IPS DF 6.9 (cell line): Measurements from ENCODE around the gene IKBKG.
"Not testable (repeated sequence)": the region's sequence is repeated elsewhere in the genome, so short reads cannot be mapped to it uniquely, and the experiment has no call there.

Experiments used
- DNase-seq: peaks from one replicate; pipeline ENCODE4 v3.0.0-alpha.2; 2013; ENCODE audit warnings: low read depth, low spot score
- H3K27ac ChIP-seq: one replicate; pipeline ENCODE4 v1.5.1; 2013; ENCODE audit warnings: low read length, control low read depth
- H3K27me3 ChIP-seq: 2 replicates; pipeline ENCODE4 v1.6.1; 2013; ENCODE audit warnings: mild to moderate bottlenecking, low read length; ENCODE audit not compliant: control insufficient read depth, insufficient read depth
- H3K36me3 ChIP-seq: 2 replicates; pipeline ENCODE4 v1.6.1; 2013; ENCODE audit warnings: low read length; ENCODE audit not compliant: control insufficient read depth, insufficient read depth
- H3K4me1 ChIP-seq: 2 replicates; pipeline ENCODE4 v1.6.1; 2013; ENCODE audit warnings: low read length; ENCODE audit not compliant: control insufficient read depth, insufficient read depth
- H3K4me3 ChIP-seq: 2 replicates; pipeline ENCODE4 v1.5.1; 2013; ENCODE audit warnings: mild to moderate bottlenecking, low read length
- H3K9me3 ChIP-seq: 2 replicates; pipeline ENCODE4 v1.6.1; 2013; ENCODE audit warnings: low read length, inconsistent platforms; ENCODE audit not compliant: control insufficient read depth, insufficient read depth
- WGBS: extraction: QIAGEN DNeasy Blood & Tissue Kit; methylation state at CpG from one replicate; pipeline ENCODE4 v1.1.7; 2013; ENCODE audit warnings: mixed read lengths, missing lambda C conversion rate; ENCODE audit not compliant: insufficient read length, insufficient coverage; 5-methylcytosine and 5-hydroxymethylcytosine counted together

Gene IKBKG

DNA sequence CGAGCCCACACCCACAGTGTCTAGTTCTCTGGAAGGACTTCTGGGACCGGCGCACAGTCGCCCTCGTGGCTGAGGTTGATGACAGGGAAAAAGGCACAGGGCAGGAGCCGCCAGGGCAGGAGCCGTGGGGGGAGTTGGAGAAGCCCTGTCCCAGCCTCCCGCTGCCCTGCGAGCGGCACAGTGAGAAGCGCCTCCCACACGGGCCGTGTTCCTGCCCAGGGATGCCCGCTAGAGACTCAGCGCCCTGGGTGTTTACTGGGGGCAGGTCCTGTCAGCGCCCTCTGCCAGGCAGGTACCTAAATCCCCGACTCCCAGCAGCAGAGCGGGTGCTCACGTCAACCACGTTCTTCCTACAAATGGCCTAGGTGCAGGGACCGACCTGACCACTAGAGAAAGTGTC lies 11.5 kb downstream of the IKBKG start:
- not testable (repeated sequence) for H3K36me3 ChIP-seq, H3K27me3 ChIP-seq, H3K9me3 ChIP-seq, DNase-seq, H3K4me1 ChIP-seq, H3K4me3 ChIP-seq, H3K27ac ChIP-seq
- no CpG with 5 or more reads among the region's 21 CpGs for WGBS

DNA sequence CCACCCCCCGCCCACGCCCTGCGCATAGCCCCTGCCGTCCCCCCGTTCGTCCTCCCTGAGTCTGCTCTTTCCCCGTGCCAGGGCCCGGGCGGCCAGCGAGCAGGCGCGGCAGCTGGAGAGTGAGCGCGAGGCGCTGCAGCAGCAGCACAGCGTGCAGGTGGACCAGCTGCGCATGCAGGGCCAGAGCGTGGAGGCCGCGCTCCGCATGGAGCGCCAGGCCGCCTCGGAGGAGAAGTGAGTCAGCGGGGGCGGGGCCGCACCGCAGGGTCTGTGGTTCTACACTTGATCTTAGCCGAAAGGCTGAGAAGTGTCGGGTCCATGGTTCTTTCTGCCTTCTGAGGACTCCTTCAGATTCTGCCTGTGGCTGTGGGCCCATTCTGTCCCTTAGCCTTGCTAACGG lies 12.9 kb downstream of the IKBKG start:
- no CpG with 5 or more reads among the region's 31 CpGs for WGBS
- H3K27me3 ChIP-seq, H3K9me3 ChIP-seq, H3K4me3 ChIP-seq, H3K36me3 ChIP-seq, H3K4me1 ChIP-seq, DNase-seq, H3K27ac ChIP-seq: not testable (repeated sequence)

DNA sequence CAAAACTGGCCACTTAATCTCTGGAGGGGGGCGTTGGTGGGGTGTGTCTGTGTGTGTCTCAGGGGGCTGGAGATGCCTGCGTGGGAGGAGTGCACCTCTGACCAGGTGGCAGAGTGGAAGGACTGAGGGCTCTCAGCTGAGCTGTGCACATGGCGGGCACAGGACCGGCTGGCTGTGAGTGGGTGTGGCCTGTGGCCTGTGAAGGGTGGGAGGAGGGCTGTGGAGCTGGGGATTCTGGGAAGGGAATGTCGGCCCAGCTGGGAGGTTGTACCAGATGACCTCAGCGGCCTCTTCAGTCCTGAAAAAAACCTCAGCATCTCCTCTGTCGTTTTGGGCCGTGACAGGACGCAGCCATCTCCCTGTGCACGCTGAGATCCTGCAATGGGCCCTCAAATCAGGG lies 14.9 kb downstream of the IKBKG start:
- not testable (repeated sequence) for H3K27ac ChIP-seq, DNase-seq, H3K4me1 ChIP-seq, H3K27me3 ChIP-seq, H3K4me3 ChIP-seq, H3K9me3 ChIP-seq, H3K36me3 ChIP-seq
- WGBS: no CpG with 5 or more reads among the region's 10 CpGs

DNA sequence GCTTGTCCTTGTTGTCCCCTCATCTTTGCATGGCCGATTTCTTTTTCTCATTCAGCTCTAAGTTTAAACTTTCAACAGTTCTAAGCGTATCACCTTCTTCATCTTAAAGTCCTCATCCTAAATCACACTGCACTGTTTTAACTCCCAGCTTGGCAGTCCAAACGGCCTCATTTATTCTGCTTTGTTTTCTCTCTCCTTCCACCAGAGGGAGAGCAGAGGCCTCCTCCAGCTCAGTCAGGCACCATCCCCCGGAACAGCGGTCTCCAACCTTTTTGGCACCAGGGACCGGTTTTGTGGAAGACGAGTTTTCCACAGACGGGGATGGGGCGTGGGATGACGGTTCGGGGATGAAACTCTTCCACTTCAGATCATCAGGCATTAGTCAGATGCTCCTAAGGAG lies 22.9 kb downstream of the IKBKG start:
- not testable (repeated sequence) for H3K36me3 ChIP-seq, DNase-seq, H3K4me1 ChIP-seq, H3K9me3 ChIP-seq, H3K4me3 ChIP-seq, H3K27ac ChIP-seq, H3K27me3 ChIP-seq
- no CpG with 5 or more reads among the region's 11 CpGs for WGBS

DNA sequence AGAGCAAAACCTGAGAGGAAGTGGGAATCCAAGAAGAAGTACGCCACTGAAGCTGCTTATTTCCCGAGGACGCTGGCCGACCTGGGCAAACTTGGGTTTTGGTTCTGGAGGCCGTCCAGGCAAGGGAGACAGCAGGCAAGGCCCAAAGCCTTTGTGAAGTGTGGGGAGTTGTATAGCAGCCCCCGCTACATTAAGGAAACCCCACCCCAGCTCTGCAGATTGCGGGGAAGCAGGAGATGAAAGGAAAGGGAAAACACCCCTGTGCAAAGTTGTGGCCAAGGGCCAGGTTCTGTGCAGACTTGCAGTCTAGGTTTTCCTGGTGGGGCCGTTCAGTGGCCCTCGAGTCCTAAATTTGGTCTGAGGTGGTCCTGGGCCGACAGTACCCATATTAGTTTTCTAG lies 25.6 kb downstream of the IKBKG start:
- not testable (repeated sequence) for DNase-seq, H3K27ac ChIP-seq, H3K4me1 ChIP-seq, H3K36me3 ChIP-seq, H3K27me3 ChIP-seq, H3K9me3 ChIP-seq, H3K4me3 ChIP-seq
- no CpG with 5 or more reads among the region's 10 CpGs for WGBS

DNA sequence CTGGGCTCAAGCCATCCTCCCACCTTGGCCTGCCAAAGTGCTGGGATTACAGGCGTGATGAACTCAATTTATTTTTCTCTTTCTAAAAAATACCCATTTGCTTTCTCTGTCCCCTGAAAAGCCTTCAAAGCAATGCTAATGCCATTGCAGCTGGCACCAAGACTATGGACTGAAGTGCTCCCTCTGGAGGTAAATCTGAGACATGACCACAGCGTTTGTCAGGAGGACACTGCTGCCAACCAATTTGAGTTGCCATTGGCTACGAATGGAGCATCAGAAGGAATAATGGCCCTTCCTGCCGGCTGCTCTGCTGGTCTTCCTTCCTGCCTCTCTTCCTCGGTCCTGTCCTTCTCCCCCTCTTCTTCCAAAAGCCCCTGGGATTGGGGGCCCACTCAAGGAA lies 27.7 kb downstream of the IKBKG start:
- not testable (repeated sequence) for DNase-seq, H3K4me3 ChIP-seq, H3K9me3 ChIP-seq, H3K4me1 ChIP-seq, H3K27me3 ChIP-seq, H3K36me3 ChIP-seq, H3K27ac ChIP-seq
- no CpG with 5 or more reads among the region's 5 CpGs for WGBS

DNA sequence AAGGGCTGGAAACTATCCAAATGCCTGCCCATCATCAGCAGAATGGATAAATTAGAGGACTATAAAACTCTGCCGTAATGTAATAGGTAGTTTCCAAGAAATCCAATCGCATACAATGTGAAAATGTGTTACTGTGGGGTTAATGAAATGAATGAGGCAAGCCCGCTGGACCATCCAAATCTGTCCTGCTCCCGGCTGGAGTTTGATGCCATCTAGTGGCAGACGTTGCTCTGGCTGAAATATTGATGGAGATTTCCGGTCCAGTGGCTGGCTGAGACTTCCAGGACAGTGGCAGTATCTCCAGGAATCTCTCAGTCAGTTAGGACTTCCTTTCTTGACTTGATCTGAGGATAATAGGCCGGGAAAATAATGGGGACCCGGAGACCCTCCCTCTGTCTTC lies 35.6 kb downstream of the IKBKG start:
- not testable (repeated sequence) for H3K27ac ChIP-seq, H3K9me3 ChIP-seq, H3K27me3 ChIP-seq, H3K4me3 ChIP-seq, H3K36me3 ChIP-seq, DNase-seq, H3K4me1 ChIP-seq
- no CpG with 5 or more reads among the region's 8 CpGs for WGBS

DNA sequence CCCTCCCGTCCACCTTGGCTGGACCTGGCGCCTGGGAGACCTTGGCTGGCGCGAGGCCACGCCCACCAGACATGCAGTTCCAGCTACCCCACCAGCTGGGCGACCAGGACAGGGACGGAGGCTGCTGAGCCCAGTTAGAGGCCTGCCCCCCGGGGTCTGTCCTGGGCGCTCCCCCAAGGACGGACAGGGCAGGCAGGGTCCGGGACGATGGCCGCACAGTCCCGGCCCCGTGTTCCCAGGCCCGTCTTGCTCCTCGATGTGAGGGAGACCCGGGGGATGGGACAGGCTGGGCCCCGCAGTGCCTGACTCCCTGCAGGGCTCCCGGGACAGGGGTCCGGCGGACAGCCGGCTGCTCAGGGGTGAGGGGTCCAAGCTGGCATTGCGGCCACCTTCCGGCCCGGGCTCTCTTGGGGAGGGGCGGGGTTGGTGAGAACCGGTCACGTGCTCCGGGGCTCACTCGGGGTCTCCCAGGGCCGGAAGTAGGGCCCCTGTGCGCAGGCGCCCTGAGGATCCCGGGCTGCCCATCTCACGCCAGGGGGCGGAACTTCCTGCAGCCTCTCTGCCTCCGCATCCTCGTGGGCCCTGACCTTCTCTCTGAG lies 37.3 kb downstream of the IKBKG start, which contains the start of gene CTAG1A:
Gene CTAG1A, plus strand, starts transcription at position 549 of the 599 bp plus-strand sequence. CDS start 74 bp downstream, outside the sequence.
- H3K36me3 ChIP-seq, H3K27me3 ChIP-seq, H3K27ac ChIP-seq, DNase-seq, H3K4me3 ChIP-seq, H3K9me3 ChIP-seq, H3K4me1 ChIP-seq: not testable (repeated sequence)
- no CpG with 5 or more reads among the region's 39 CpGs for WGBS

DNA sequence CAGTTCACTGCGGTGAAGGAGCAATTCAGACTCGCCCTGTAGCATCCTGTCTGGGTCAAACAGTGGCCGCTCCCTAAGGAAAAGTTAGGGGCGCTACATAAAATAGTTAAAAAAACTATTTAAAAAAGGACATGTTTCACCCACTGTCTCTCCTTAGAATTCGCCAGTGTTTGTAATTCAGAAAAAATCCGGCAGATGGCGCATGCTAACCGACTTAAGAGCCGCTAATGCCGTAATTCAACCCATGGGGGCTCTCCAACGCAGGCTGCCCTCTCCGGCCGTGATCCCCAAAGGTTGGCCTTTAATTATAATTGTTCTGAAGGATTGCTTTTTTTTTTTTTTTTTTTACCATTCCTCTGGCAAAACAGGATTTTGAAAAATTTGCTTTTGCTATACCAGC lies 43.0 kb downstream of the IKBKG start:
- not testable (repeated sequence) for H3K36me3 ChIP-seq, H3K9me3 ChIP-seq, H3K4me1 ChIP-seq, H3K27ac ChIP-seq, H3K4me3 ChIP-seq, H3K27me3 ChIP-seq, DNase-seq
- no CpG with 5 or more reads among the region's 13 CpGs for whole genome bisulfite sequencing

DNA sequence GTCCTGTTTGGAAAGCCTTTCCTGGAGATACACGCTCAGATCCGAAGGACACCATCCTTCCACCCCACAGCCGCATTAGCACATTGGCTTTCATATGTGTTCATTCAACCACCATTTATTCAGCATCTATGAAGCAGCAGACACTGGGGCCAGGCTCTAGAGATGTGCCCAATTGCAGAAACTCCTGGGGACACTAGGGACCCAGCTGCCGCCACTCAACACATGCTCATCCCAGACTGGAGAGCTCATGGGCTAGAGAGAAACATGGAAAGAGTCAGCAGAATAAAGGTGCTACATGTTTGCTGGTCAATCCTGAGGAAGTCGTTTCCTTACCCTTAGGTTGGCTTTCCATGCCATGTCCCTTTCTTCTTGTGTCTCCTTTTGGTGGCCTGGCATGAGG lies 45.1 kb downstream of the IKBKG start:
- Histone ChIP-seq H3K36me3 (no peaks in the 10 kb centered on the region), H3K4me1 (peaks cover 2% of the 10 kb centered on the region; the same call in 1 of the 2 replicates), H3K27me3 (no peaks in the 10 kb centered on the region), H3K4me3 (no peak overlapping the region), H3K9me3 (no peaks in the 10 kb centered on the region), H3K27ac (no peak overlapping the region)
- no CpG with 5 or more reads among the region's 5 CpGs for WGBS
- no peak for DNase-seq

DNA sequence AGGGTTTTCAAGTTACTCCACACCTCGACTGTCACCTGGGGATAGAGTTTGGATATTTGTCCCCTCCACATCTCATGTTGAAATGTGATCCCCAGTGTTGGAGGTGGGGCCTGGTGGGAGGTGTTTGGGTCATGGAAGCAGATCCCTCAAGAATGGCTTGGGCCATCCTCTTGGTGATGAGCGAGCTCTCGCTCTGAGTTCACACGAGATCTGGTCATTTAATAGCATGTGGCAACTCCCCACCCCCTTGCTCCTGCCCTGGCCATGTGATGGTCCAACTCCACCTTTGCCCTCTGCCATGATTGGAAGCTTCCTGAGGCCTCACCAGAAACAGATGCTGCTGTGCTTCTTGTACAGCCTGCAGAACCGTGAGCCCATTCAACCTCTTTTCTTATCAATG lies 45.8 kb downstream of the IKBKG start:
- no CpG with 5 or more reads among the region's 5 CpGs for WGBS
- no peaks in the 10 kb centered on the region for H3K9me3 ChIP-seq

More for the DNA sequence above, 45.8 kb downstream of the IKBKG start:
- Histone ChIP-seq H3K27ac (no peak overlapping the region), H3K4me3 (no peak overlapping the region), H3K4me1 (peaks cover 2% of the 10 kb centered on the region; the same call in 1 of the 2 replicates), H3K36me3 (no peaks in the 10 kb centered on the region), H3K27me3 (no peaks in the 10 kb centered on the region)
- DNase-seq: no peak
